ENCODE data around the gene ARHGDIA. TPM values are rescaled to one million over a fixed set of nuclear protein-coding genes. Genes with fewer than 3 reads are reported as not detected.
"Not testable (repeated sequence)": the region's sequence is repeated elsewhere in the genome, so short reads cannot be mapped to it uniquely, and the experiment has no call there.

The ARHGDIA gene
- total RNA-seq: 100 to 1,000 TPM in 3 of 5 donors, 10 to 100 TPM in 2; 57.1 to 435 (median 117) TPM
- 100 to 1,000 TPM; 154 to 240 (median 212) TPM for polyA plus RNA-seq
- long read RNA-seq, donor 1, transcript ARHGDIA-207 (5 exons, 1,201 nt): minor isoform, 6 of 32 reads
- long read RNA-seq, donor 1, transcript ARHGDIA-201 (6 exons, 1,906 nt): major isoform, 23 of 32 reads
- long read RNA-seq, donor 1, partial matches to known transcripts: 0 of 32 reads
- long read RNA-seq, donor 1, other reads (novel, unspliced or antisense): 0 of 32 reads
- long read RNA-seq, donor 2, transcript ARHGDIA-207 (5 exons, 1,201 nt): minor isoform, 10 of 59 reads
- long read RNA-seq, donor 2, transcript ARHGDIA-201 (6 exons, 1,906 nt): major isoform, 38 of 59 reads
- long read RNA-seq, donor 2, partial matches to known transcripts: 5 of 59 reads
- long read RNA-seq, donor 2, other reads (novel, unspliced or antisense): 0 of 59 reads
- long read RNA-seq, donor 3, transcript ARHGDIA-201 (6 exons, 1,906 nt): major isoform, 13 of 19 reads
- long read RNA-seq, donor 3, partial matches to known transcripts: 0 of 19 reads
- long read RNA-seq, donor 3, other reads (novel, unspliced or antisense): 0 of 19 reads
- long read RNA-seq, donor 4, partial matches to known transcripts: 0 of 3 reads
- long read RNA-seq, donor 4, other reads (novel, unspliced or antisense): 0 of 3 reads
- long read RNA-seq, donor 5, transcript ARHGDIA-207 (5 exons, 1,201 nt): minor isoform, 7 of 60 reads
- long read RNA-seq, donor 5, transcript ARHGDIA-201 (6 exons, 1,906 nt): major isoform, 32 of 60 reads
- long read RNA-seq, donor 5, partial matches to known transcripts: 18 of 60 reads
- long read RNA-seq, donor 5, other reads (novel, unspliced or antisense): 0 of 60 reads
- long read RNA-seq, donor 6, transcript ARHGDIA-201 (6 exons, 1,906 nt): major isoform, 60 of 102 reads
- long read RNA-seq, donor 6, transcript ARHGDIA-207 (5 exons, 1,201 nt): minor isoform, 19 of 102 reads
- long read RNA-seq, donor 6, partial matches to known transcripts: 8 of 102 reads
- long read RNA-seq, donor 6, other reads (novel, unspliced or antisense): 0 of 102 reads
- long read RNA-seq, donor 7, transcript ARHGDIA-217 (7 exons, 886 nt): minor isoform, 5 of 81 reads
- long read RNA-seq, donor 7, transcript ARHGDIA-201 (6 exons, 1,906 nt): major isoform, 47 of 81 reads
- long read RNA-seq, donor 7, partial matches to known transcripts: 15 of 81 reads
- long read RNA-seq, donor 7, other reads (novel, unspliced or antisense): 0 of 81 reads
- long read RNA-seq, donor 8, transcript ARHGDIA-201 (6 exons, 1,906 nt): major isoform, 30 of 45 reads
- long read RNA-seq, donor 8, transcript ARHGDIA-207 (5 exons, 1,201 nt): minor isoform, 6 of 45 reads
- long read RNA-seq, donor 8, partial matches to known transcripts: 6 of 45 reads
- long read RNA-seq, donor 8, other reads (novel, unspliced or antisense): 0 of 45 reads
- long read RNA-seq, donor 9, transcript ARHGDIA-201 (6 exons, 1,906 nt): major isoform, 22 of 29 reads
- long read RNA-seq, donor 9, partial matches to known transcripts: 0 of 29 reads
- long read RNA-seq, donor 9, other reads (novel, unspliced or antisense): 0 of 29 reads
- long read RNA-seq, donor 10, transcript ARHGDIA-201 (6 exons, 1,906 nt): major isoform, 9 of 14 reads
- long read RNA-seq, donor 10, partial matches to known transcripts: 0 of 14 reads
- long read RNA-seq, donor 10, other reads (novel, unspliced or antisense): 0 of 14 reads

GRCh38 chr17:81870981-81871386 lies at the start of gene ARHGDIA:
Gene ARHGDIA, minus strand, starts transcription at chr17:81871337. Its CDS starts 1,407 bp downstream, at chr17:81869930.
- Histone ChIP-seq H3K9me3 (no peaks in the 10 kb centered on the region), H3K27me3 (no peaks in the 10 kb centered on the region), H3K4me3 (peak within 1 kb of the TSS; percentile 68 to 98 (median 85)), H3K4me1 (peaks cover 44 to 71% (median 59%) of the 10 kb centered on the region in 4 donors), H3K36me3 (peaks cover 22 to 29% (median 28%) of the 10 kb centered on the region in 4 donors), H3K27ac (peak within 1 kb of the TSS; percentile 92 to 100 (median 99))
- intact Hi-C loops (cut with DNase I; ENCODE audit: low total_unique reads): no loop called here
- WGBS, 5 donors: 0% methylated on average over 13 to 64 of the region's 64 CpGs; no CpG with 5 or more reads in 2 of the 5 donors
- TF ChIP-seq POLR2AphosphoS5 (IDR thresholded peaks at IDR 0.05): peak in 2 of 3 donors; percentile 98 to 99
- TF ChIP-seq POLR2A (IDR thresholded peaks at IDR 0.05): peak in 1 of 4 donors; percentile 16
- TF ChIP-seq, protein P1, sequence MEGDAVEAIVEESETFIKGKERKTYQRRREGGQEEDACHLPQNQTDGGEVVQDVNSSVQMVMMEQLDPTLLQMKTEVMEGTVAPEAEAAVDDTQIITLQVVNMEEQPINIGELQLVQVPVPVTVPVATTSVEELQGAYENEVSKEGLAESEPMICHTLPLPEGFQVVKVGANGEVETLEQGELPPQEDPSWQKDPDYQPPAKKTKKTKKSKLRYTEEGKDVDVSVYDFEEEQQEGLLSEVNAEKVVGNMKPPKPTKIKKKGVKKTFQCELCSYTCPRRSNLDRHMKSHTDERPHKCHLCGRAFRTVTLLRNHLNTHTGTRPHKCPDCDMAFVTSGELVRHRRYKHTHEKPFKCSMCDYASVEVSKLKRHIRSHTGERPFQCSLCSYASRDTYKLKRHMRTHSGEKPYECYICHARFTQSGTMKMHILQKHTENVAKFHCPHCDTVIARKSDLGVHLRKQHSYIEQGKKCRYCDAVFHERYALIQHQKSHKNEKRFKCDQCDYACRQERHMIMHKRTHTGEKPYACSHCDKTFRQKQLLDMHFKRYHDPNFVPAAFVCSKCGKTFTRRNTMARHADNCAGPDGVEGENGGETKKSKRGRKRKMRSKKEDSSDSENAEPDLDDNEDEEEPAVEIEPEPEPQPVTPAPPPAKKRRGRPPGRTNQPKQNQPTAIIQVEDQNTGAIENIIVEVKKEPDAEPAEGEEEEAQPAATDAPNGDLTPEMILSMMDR (IDR thresholded peaks at IDR 0.05): no peak
- no peak for DNase-seq

- H3K27me3 ChIP-seq: no peaks in the 10 kb centered on the region
- H3K4me1 ChIP-seq: peaks cover 50 to 86% (median 77%) of the 10 kb centered on the region in 4 donors
- TF ChIP-seq POLR2AphosphoS5 (IDR thresholded peaks at IDR 0.05): peak in 2 of 3 donors; percentile 37 to 40
- TF ChIP-seq, protein P1 (IDR thresholded peaks at IDR 0.05): no peak
- 33 to 52% (median 49%) methylated on average over 9 to 15 of the region's 15 CpGs for WGBS, 5 donors
- H3K4me3 ChIP-seq: peak overlapping the region in 1 of 4 donors; percentile 82
- no peaks in the 10 kb centered on the region for H3K9me3 ChIP-seq
- peak overlapping the region; percentile 83 to 98 (median 88) for H3K27ac ChIP-seq
- DNase-seq: peak; percentile 79 to 84
- peaks cover 40 to 61% (median 51%) of the 10 kb centered on the region in 4 donors for H3K36me3 ChIP-seq
- intact Hi-C loops (cut with DNase I; ENCODE audit: low total_unique reads): no loop called here
Measured at GRCh38 chr17:81918832-81919545, 47.9 kb upstream of the ARHGDIA start.

GRCh38 chr17:81918333-81918669 lies 47.2 kb upstream of the ARHGDIA start:
- peak overlapping the region; percentile 83 to 98 (median 88) for H3K27ac ChIP-seq
- WGBS, 5 donors: 17 to 39% (median 26%) methylated on average over 9 of the region's 9 CpGs
- not testable (repeated sequence) for DNase-seq

More at GRCh38 chr17:81918333-81918669, 47.2 kb upstream of the ARHGDIA start:
- Histone ChIP-seq H3K36me3 (peaks cover 47 to 68% (median 58%) of the 10 kb centered on the region in 4 donors), H3K4me3 (peak overlapping the region; percentile 79 to 90 (median 84)), H3K4me1 (peaks cover 43 to 82% (median 70%) of the 10 kb centered on the region in 4 donors)
- intact Hi-C loops (cut with DNase I; ENCODE audit: low total_unique reads); H3K9me3 ChIP-seq; H3K27me3 ChIP-seq: not testable (repeated sequence)
